Gastrocnemius medialis (tissue), 4 donors: ENCODE measurements around the gene JMJD7.

Experiments used
- POLR2A ChIP-seq, 2 donors: fragments of 450-650 bp; IDR thresholded peaks; one replicate each; pipeline ENCODE4 v1.6.1; 2017; ENCODE audit warnings: antibody characterized with exemption in 2 of 2, mild to moderate bottlenecking in 2 of 2, moderate library complexity in 2 of 2
- TF ChIP-seq, protein P1 (sequence below), 5 experiments: fragments of 450-650 bp in 3 of 5; fragments of 200-600 bp in 2 of 5; sonication (generic) in 2 of 5; IDR thresholded peaks in 4 of 5; conservative IDR thresholded peaks in 1 of 5; 1 replicate in 4 of 5; 2 replicates in 1 of 5; pipeline ENCODE4 v1.5.1; 2016 to 2019; ENCODE audit warnings: antibody characterized with exemption in 5 of 5, mild to moderate bottlenecking in 3 of 5, moderate library complexity in 3 of 5

DNA sequence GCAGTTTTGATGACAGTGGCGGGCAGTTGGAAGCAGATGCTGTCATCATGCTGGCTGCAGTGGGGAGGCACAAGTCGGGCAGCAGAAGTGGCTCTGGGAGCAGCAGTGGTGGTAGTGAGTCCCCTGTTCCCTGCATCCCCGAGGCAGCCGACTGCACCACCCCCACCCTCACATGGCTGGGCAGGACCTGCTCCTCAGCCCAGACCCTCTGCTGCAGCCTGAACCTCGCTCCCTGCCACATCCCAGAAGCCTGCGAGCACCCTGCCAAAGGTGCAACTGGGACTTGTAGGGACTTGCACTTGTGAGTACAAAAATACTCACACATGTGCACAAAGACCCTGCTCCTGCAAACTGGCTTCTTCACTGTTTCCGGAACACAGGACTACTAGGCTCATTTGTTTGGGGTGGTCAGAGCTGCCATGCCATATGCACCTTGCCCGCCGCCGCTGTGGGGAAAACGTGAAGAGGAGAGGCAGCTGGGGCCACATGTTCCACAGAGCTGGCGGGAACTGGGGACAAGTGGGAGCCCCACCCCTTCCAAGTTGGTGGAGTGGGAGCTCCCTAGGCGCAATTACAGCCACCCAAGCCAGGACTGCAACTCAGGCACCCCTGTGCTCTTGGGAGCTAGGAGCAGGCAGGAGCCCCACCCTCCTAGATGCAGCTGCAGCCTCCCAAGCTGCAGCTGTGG is 2.2 kb downstream of the JMJD7 start:
- TF ChIP-seq, protein P1, sequence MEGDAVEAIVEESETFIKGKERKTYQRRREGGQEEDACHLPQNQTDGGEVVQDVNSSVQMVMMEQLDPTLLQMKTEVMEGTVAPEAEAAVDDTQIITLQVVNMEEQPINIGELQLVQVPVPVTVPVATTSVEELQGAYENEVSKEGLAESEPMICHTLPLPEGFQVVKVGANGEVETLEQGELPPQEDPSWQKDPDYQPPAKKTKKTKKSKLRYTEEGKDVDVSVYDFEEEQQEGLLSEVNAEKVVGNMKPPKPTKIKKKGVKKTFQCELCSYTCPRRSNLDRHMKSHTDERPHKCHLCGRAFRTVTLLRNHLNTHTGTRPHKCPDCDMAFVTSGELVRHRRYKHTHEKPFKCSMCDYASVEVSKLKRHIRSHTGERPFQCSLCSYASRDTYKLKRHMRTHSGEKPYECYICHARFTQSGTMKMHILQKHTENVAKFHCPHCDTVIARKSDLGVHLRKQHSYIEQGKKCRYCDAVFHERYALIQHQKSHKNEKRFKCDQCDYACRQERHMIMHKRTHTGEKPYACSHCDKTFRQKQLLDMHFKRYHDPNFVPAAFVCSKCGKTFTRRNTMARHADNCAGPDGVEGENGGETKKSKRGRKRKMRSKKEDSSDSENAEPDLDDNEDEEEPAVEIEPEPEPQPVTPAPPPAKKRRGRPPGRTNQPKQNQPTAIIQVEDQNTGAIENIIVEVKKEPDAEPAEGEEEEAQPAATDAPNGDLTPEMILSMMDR (IDR thresholded peaks at IDR 0.05 in 4 of 5, conservative IDR thresholded peaks at IDR 0.05 in 1 of 5): no peak
- no peak for TF ChIP-seq POLR2A (IDR thresholded peaks at IDR 0.05)
